ENCODE data around the gene P2RX3.

DNA sequence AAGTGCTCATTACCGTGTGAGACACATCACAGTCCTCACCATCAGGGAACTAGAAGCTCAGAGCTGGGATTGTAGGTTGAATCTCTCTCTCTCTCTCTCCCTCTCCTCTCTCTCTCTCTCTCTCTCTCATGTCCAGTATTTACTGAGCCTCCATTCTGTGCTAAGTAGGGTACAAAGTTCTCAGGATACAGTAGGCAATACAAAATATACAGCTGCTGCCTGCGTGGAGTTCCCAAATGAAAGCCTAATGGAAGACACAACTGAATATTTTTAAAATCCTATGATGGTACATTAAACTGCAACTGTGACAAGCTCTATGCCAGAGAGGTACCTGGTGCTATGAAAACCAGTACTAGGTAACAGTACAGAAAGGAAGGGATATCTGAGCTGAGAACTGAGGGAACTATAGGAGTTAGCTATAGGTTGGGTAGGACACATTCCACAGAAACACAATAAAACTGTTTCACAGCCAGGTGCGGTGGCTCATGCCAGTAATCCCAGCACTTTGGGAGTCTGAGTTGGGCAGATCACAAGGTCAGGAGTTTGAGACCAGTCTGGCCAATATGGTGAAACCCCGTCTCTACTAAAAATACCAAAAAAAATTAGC, 61.9 kb downstream of the P2RX3 start:
- TF ChIP-seq, protein P1, sequence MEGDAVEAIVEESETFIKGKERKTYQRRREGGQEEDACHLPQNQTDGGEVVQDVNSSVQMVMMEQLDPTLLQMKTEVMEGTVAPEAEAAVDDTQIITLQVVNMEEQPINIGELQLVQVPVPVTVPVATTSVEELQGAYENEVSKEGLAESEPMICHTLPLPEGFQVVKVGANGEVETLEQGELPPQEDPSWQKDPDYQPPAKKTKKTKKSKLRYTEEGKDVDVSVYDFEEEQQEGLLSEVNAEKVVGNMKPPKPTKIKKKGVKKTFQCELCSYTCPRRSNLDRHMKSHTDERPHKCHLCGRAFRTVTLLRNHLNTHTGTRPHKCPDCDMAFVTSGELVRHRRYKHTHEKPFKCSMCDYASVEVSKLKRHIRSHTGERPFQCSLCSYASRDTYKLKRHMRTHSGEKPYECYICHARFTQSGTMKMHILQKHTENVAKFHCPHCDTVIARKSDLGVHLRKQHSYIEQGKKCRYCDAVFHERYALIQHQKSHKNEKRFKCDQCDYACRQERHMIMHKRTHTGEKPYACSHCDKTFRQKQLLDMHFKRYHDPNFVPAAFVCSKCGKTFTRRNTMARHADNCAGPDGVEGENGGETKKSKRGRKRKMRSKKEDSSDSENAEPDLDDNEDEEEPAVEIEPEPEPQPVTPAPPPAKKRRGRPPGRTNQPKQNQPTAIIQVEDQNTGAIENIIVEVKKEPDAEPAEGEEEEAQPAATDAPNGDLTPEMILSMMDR (IDR thresholded peaks at IDR 0.05 in 4 of 5, conservative IDR thresholded peaks at IDR 0.05 in 1 of 5), result no peak
- TF ChIP-seq POLR2A (IDR thresholded peaks at IDR 0.05), result no peak

Data from gastrocnemius medialis (tissue), 4 donors.